Measurements from ENCODE around the gene TRPV4.

- TF ChIP-seq CTCF (IDR thresholded peaks at IDR 0.05) (no peak), POLR2A (IDR thresholded peaks at IDR 0.05) (no peak)
These were observed 74.5 kb downstream of the TRPV4 start for GRCh38 chr12:109758426-109759420.

Data from body of pancreas (tissue), 4 donors.